MM.1S (cell line): Measurements from ENCODE around the gene THAP7.

Source experiments
- DNase-seq: peaks from one replicate; pipeline ENCODE4 v3.0.0-alpha.2; 2015
- H2AFZ ChIP-seq: fragments of 300-600 bp; sonication (generic); 2 replicates; pipeline ENCODE4 v1.6.0; 2016; ENCODE audit warnings: antibody characterized with exemption, low read length
- H3F3A ChIP-seq: fragments of 300-600 bp; sonication (generic); 2 replicates; pipeline ENCODE4 v1.6.1; 2016; ENCODE audit warnings: mild to moderate bottlenecking, antibody characterized with exemption, low read length, moderate library complexity, mixed read lengths; ENCODE audit not compliant: insufficient read depth
- H3K27ac ChIP-seq: fragments of 300-600 bp; sonication (generic); 2 replicates; pipeline ENCODE4 v1.5.1; 2016; ENCODE audit warnings: mild to moderate bottlenecking, low read length
- H3K27me3 ChIP-seq: fragments of 300-600 bp; sonication (generic); replicated peaks from 2 replicates; pipeline ENCODE4 v1.6.0; 2016; ENCODE audit warnings: low read length; ENCODE audit not compliant: insufficient read depth
- H3K36me3 ChIP-seq: fragments of 300-600 bp; sonication (generic); replicated peaks from 2 replicates; pipeline ENCODE4 v1.6.1; 2016; ENCODE audit warnings: mild to moderate bottlenecking, low read length, mixed read lengths; ENCODE audit not compliant: insufficient read depth
- H3K4me1 ChIP-seq: fragments of 300-600 bp; sonication (generic); 2 replicates; pipeline ENCODE4 v1.6.1; 2016; ENCODE audit warnings: low read length, mixed read lengths
- H3K4me2 ChIP-seq: fragments of 300-600 bp; sonication (generic); 2 replicates; pipeline ENCODE4 v1.6.0; 2016; ENCODE audit warnings: low read depth, low read length
- H3K4me3 ChIP-seq: fragments of 300-600 bp; sonication (generic); 2 replicates; pipeline ENCODE4 v1.5.1; 2016; ENCODE audit warnings: low read length, mixed read lengths
- H3K79me2 ChIP-seq: fragments of 300-600 bp; sonication (generic); 2 replicates; pipeline ENCODE4 v1.6.1; 2016; ENCODE audit warnings: mixed run types, low read length, mixed read lengths
- H3K9ac ChIP-seq: fragments of 300-600 bp; sonication (generic); 2 replicates; pipeline ENCODE4 v1.6.1; 2016; ENCODE audit warnings: low read length, mixed read lengths
- H3K9me2 ChIP-seq: fragments of 300-600 bp; sonication (generic); replicated peaks from 2 replicates; pipeline ENCODE4 v1.6.1; 2016; ENCODE audit warnings: mild to moderate bottlenecking, low read length, mixed read lengths; ENCODE audit not compliant: insufficient read depth
- H3K9me3 ChIP-seq: fragments of 300-600 bp; sonication (generic); replicated peaks from 2 replicates; pipeline ENCODE4 v1.6.1; 2016; ENCODE audit warnings: mild to moderate bottlenecking, low read length, mixed read lengths; ENCODE audit not compliant: insufficient read depth
- H4K20me1 ChIP-seq: fragments of 300-600 bp; sonication (generic); 2 replicates; pipeline ENCODE4 v1.6.1; 2016; ENCODE audit warnings: mild to moderate bottlenecking, low read length, moderate library complexity, mixed read lengths; ENCODE audit not compliant: insufficient read depth
- EZH2 ChIP-seq: fragments of 300-600 bp; sonication (generic); optimal IDR thresholded peaks from 2 replicates; pipeline ENCODE3; 2017; ENCODE audit warnings: low read depth, mild to moderate bottlenecking, antibody characterized with exemption, low read length, mixed read lengths
- EZH2phosphoT487 ChIP-seq: fragments of 300-600 bp; sonication (generic); IDR thresholded peaks from 2 replicates; pipeline ENCODE4 v1.6.1; 2018; ENCODE audit warnings: antibody characterized with exemption, low read length
- TF ChIP-seq, protein P1 (sequence below): fragments of 300-600 bp; sonication (generic); IDR thresholded peaks from 2 replicates; pipeline ENCODE4 v1.5.1; 2016; ENCODE audit warnings: antibody characterized with exemption, low read length, mixed read lengths

THAP7 gene

DNA sequence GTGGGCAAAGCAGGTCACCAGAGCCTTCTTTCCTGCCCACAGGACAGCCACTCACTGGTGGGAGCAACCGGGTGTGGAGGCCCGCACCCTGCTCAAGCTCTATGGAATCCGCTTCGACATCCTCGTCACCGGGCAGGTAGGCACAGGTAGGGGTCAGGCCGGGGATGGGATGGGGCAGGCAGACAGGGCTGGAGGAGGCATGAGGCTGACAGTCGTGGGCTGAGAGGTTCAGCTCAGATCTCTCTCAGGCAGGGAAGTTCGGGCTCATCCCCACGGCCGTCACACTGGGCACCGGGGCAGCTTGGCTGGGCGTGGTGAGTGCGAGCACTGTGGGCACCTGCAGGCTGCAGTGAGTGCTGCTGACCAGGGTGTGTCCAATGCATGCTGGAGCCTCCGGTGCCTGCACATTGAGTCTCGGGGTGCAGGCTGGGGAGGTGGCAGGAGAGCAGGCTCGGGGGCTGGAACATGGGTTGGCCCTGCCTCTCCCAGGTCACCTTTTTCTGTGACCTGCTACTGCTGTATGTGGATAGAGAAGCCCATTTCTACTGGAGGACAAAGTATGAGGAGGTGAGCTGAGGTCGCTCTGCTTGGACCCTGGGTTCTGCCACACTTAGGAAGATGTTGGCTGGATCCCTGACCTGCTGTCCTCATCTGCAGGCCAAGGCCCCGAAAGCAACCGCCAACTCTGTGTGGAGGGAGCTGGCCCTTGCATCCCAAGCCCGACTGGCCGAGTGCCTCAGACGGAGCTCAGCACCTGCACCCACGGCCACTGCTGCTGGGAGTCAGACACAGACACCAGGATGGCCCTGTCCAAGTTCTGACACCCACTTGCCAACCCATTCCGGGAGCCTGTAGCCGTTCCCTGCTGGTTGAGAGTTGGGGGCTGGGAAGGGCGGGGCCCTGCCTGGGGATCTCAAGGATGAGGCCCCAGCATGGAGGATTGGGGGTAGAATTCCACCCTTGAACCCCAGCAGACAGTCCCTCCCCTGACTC, 24.1 kb upstream of the THAP7 start:
- peaks cover 26% of the 10 kb centered on the region for H3K27me3 ChIP-seq
- H3K9me2 ChIP-seq = no peaks in the 10 kb centered on the region
- no peak overlapping the region for H3K9ac ChIP-seq
- no peaks in the 10 kb centered on the region for H3F3A ChIP-seq
- DNase-seq = no peak
- no peaks in the 10 kb centered on the region for H3K9me3 ChIP-seq
- H3K4me3 ChIP-seq = no peak overlapping the region
- no peak overlapping the region for H3K4me2 ChIP-seq
- H4K20me1 ChIP-seq = no peaks in the 10 kb centered on the region
- H3K79me2 ChIP-seq = no peaks in the 10 kb centered on the region
- H2AFZ ChIP-seq = no peak overlapping the region
- no peak for TF ChIP-seq EZH2
- H3K36me3 ChIP-seq = no peaks in the 10 kb centered on the region
- no peak overlapping the region for H3K27ac ChIP-seq
- H3K4me1 ChIP-seq = no peaks in the 10 kb centered on the region; the same call in 1 of the 2 replicates

DNA sequence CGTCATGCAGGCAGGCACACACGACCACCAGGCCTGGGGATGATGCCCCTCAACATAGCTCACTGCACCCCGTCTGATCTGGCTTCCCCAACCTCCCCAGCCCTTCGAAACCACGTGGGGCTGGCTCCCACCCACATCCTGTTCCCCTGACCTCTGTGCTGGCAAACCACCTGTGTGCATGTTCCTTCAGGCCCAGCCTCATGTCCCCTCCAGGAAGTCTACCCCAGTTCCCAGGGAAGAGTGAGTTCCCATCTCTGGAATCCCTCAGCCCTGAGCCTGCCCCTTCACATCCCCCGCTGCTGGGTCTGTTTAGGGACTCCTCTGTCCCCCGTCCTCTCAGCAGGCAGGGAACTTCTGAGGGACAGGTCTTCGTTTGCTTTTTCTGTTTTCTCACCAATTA, 23.3 kb upstream of the THAP7 start:
- no peaks in the 10 kb centered on the region for H3K9me2 ChIP-seq
- no peak overlapping the region for H3K4me3 ChIP-seq
- no peaks in the 10 kb centered on the region for H3K9me3 ChIP-seq
- no peaks in the 10 kb centered on the region for H3F3A ChIP-seq
- TF ChIP-seq, protein P1, sequence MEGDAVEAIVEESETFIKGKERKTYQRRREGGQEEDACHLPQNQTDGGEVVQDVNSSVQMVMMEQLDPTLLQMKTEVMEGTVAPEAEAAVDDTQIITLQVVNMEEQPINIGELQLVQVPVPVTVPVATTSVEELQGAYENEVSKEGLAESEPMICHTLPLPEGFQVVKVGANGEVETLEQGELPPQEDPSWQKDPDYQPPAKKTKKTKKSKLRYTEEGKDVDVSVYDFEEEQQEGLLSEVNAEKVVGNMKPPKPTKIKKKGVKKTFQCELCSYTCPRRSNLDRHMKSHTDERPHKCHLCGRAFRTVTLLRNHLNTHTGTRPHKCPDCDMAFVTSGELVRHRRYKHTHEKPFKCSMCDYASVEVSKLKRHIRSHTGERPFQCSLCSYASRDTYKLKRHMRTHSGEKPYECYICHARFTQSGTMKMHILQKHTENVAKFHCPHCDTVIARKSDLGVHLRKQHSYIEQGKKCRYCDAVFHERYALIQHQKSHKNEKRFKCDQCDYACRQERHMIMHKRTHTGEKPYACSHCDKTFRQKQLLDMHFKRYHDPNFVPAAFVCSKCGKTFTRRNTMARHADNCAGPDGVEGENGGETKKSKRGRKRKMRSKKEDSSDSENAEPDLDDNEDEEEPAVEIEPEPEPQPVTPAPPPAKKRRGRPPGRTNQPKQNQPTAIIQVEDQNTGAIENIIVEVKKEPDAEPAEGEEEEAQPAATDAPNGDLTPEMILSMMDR = no peak
- TF ChIP-seq EZH2 (no peak), EZH2phosphoT487 (no peak)
- no peaks in the 10 kb centered on the region for H3K36me3 ChIP-seq
- no peak for DNase-seq
- no peak overlapping the region for H3K27ac ChIP-seq
- no peak overlapping the region for H3K4me2 ChIP-seq
- H3K9ac ChIP-seq = no peak overlapping the region
- H4K20me1 ChIP-seq = no peaks in the 10 kb centered on the region
- H3K79me2 ChIP-seq = no peaks in the 10 kb centered on the region
- H3K27me3 ChIP-seq = peaks cover 19% of the 10 kb centered on the region
- H2AFZ ChIP-seq = no peak overlapping the region
- no peaks in the 10 kb centered on the region; the same call in 1 of the 2 replicates for H3K4me1 ChIP-seq

DNA sequence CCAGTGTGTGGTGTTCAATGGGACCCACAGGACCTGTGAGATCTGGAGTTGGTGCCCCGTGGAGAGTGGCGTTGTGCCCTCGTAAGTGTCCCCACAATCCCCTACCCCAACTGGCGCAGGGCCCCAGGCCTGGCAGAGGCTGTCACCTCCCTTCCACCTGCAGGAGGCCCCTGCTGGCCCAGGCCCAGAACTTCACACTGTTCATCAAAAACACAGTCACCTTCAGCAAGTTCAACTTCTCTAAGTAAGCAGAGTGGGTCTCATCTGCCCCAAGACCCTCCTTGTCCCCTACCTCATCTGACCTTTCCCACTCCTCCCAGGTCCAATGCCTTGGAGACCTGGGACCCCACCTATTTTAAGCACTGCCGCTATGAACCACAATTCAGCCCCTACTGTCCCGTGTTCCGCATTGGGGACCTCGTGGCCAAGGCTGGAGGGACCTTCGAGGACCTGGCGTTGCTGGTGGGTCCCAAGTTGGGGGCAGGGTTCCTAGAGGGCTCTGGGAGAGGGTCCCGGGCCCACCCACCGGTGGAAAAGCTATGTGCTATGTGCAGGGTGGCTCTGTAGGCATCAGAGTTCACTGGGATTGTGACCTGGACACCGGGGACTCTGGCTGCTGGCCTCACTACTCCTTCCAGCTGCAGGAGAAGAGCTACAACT, 21.2 kb upstream of the THAP7 start:
- Histone ChIP-seq H3K9ac (no peak overlapping the region), H4K20me1 (no peaks in the 10 kb centered on the region), H3K36me3 (no peaks in the 10 kb centered on the region), H3K27me3 (peaks cover 26% of the 10 kb centered on the region), H3K4me1 (no peaks in the 10 kb centered on the region; the same call in 1 of the 2 replicates), H3K27ac (no peak overlapping the region), H3K9me2 (no peaks in the 10 kb centered on the region), H3K79me2 (no peaks in the 10 kb centered on the region), H3K4me3 (no peak overlapping the region), H3K4me2 (no peak overlapping the region), H3F3A (no peaks in the 10 kb centered on the region), H2AFZ (no peak overlapping the region), H3K9me3 (no peaks in the 10 kb centered on the region)
- DNase-seq = no peak
- no peak for TF ChIP-seq EZH2phosphoT487
- TF ChIP-seq, protein P1 = peak; percentile 12; the same call in 1 of the 2 replicates
- no peak for TF ChIP-seq EZH2
